HG02678 (cell line): ENCODE measurements around the gene CDKN2D.
"Not testable (repeated sequence)": the region's sequence is repeated elsewhere in the genome, so short reads cannot be mapped to it uniquely, and the experiment has no call there.

Experiments used
- ATAC-seq: cut with Tn5 transposase; IDR thresholded peaks from one replicate; pipeline ENCODE4 v1.9.1; 2021; ENCODE audit warnings: mild to moderate bottlenecking, moderate library complexity; ENCODE audit not compliant: unreplicated experiment

The CDKN2D gene

DNA sequence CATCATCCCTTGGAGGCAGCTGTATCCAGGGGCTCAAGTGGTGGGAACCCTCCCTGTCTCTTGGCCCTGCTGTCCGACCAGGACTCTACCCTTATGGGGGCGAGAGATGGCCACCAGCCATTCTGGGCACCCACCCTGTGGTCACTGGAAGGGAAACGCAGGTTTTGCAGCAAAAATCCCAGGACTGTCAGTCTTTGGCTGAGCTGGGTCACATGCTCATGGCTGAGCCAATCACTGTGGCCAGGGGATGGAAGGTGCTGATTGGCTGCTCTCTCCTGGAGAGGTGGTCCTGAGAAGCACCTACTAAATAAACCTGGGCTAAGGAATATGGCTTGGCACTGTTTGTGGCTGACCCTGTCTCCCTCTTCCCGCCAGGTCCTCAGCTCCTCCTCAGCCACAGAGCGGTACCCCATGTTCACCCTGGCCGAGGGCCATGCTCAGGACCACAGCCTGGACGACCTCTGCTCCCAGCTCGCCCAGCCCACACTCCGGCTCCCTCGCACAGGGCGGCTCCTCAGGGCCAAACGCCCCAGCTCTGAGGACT is 16.2 kb downstream of the CDKN2D start:
- ATAC-seq = no peak

DNA sequence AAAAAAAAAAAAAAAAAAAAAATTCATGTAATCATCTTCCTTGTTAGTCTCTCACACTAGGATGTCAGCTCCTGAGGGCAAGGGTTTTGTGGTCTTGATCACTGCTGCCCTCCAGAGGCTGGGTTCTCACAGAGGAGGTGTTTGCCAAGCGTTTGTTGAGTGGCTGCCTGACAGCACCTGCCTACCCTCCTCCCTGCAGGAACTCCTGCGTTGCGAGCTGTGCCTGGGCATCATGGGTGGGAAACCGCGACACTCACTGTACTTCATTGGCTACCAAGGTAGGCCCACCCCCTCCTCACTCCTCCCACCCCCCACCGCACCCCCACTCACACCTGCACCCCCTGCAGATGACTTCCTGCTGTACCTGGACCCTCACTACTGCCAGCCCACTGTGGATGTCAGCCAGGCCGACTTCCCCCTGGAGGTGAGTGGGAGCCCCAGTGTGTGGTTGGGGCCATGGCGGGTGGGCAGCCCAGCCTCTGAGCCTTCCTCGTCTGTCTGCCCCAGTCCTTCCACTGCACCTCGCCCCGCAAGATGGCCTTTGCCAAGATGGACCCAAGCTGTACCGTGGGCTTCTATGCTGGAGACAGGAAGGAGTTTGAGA is 17.0 kb downstream of the CDKN2D start:
- no peak for ATAC-seq

DNA sequence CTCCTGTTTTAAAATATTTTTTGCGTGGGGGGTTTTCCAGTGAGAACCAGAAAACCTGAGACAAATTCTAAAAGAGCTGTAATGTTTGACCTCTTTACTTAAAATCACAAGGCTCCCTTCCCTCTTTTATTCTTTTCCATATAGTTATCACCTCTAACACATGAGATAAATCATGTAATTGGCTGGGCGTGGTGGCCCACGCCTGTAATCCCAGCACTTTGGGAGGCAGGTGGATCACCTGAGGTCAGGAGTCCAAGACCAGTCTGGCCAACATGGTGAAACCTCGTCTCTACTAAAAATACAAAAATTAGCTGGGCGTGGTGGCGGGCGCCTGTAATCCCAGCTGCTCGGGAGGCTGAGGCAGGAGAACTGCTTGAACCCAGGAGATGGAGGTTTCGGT is 17.8 kb downstream of the CDKN2D start:
- ATAC-seq = not testable (repeated sequence)

DNA sequence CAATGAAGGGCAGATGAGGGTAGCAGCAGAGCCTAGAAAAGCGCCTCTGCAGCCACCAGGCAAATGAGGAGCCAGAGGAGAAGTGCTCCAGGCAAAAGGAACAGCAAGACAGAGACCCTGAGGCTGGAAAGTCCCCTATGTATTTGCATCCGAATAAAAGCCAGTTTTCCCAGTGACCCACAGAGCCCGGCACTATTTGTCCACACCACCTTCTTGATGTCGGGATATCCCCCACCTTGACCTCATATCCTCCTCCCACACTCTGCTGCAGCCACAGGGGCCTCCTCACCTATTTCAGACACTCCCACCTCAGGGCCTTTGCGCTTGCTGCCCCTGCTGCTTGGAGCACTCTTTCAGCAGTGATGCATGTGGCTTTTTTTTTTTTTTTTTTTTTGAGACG is 18.4 kb downstream of the CDKN2D start:
- ATAC-seq = no peak

DNA sequence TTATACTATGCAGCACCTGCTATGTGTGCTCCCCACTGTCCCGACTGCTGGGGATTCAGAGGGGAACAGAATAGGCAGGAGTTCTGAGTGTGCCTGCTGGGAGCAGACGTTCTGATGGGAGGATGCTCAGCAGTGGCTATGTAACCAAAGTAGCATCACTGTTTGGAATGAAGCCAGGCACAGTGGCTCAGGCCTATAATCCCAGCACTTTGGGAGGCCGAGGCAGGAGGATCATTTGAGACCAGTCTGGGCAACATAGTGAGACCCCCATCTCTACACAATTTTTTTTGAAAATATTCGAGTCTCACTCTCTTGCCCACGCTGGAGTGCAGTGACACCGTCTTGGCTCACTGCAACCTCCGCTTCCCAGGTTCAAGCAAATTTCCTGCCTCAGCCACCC is 19.0 kb downstream of the CDKN2D start:
- no peak for ATAC-seq

DNA sequence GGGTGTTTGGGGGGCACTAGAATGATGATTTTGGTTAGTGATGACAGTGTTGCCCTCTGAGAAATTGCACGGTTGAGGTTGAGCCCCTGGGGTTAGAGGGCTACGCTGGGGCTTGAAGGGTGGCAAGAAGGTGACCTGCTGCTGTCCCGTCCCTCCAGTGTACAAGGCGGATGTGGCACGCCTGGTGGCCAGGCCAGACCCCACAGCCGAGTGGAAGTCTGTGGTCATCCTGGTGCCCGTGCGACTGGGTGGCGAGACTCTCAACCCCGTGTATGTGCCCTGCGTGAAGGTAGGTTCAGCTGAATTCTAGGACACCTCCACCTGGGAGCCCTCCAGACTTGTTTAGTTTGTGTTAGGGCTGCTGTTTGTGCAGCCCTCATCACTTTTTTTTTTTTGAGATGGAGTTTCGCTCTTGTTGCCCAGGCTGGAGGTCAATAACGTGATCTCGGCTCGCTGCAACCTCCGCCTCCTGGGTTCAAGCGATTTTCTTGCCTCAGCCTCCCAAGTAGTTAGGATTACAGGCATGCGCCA is 20.0 kb downstream of the CDKN2D start:
- ATAC-seq = no peak

DNA sequence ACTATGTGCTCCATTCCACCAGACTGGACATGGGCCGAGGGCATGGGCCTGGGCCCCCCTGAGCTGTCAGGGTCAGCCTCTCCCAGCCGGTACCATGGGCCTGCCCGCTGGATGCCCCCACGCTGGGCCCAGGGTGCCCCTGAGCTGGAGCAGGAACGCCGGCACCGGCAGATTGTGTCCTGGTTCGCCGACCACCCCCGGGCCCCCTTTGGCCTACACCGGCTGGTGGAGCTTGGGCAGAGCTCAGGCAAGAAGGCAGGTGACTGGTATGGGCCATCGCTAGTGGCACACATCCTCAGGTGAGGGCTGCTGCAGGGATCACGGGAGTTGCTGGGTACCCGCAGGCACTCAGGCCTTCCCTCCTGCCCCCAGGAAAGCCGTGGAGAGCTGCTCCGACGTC is 22.0 kb downstream of the CDKN2D start:
- no peak for ATAC-seq

DNA sequence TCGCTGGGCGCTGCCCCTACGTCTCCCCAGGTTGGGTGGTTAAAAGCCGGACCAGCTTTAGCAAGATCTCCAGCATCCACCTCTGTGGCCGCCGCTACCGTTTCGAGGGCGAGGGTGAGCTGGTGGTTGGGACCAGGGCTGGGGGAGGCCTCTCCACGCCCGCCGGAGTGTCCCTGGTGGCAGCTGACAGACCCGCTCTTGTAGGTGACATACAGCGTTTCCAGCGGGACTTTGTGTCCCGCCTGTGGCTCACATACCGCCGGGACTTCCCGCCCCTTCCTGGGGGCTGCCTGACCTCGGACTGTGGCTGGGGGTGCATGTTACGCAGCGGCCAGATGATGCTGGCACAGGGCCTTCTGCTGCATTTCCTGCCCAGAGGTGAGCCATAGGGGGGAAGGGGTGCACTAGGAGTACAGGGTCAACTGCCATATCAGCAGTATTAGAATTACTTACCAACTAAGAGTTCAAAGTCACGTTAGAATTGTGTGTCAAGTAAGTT is 24.0 kb downstream of the CDKN2D start:
- ATAC-seq = no peak

DNA sequence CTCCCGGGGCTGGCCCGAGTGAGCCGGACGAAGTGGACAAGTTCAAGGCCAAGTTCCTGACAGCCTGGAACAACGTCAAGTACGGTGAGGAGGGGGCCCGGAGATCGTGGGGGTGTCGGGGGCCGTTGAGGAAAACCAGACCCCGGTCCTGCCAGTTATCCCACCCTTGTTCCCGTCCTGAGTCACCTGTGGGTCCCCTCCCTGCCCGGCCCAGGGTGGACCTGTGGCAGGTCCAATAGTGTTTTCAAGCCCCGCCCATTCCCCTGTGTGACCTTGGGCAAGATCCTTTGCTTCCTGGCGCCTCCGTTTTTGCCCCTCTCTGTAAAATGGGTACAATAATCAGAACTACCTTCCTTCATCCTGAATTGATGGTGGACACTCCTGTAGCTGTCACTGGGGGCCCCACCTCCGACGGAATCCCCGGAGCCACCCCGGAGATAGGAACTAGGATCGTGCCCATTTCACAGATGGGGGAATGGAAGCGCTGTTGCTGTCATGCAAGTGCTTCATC is 24.5 kb downstream of the CDKN2D start:
- ATAC-seq = no peak

DNA sequence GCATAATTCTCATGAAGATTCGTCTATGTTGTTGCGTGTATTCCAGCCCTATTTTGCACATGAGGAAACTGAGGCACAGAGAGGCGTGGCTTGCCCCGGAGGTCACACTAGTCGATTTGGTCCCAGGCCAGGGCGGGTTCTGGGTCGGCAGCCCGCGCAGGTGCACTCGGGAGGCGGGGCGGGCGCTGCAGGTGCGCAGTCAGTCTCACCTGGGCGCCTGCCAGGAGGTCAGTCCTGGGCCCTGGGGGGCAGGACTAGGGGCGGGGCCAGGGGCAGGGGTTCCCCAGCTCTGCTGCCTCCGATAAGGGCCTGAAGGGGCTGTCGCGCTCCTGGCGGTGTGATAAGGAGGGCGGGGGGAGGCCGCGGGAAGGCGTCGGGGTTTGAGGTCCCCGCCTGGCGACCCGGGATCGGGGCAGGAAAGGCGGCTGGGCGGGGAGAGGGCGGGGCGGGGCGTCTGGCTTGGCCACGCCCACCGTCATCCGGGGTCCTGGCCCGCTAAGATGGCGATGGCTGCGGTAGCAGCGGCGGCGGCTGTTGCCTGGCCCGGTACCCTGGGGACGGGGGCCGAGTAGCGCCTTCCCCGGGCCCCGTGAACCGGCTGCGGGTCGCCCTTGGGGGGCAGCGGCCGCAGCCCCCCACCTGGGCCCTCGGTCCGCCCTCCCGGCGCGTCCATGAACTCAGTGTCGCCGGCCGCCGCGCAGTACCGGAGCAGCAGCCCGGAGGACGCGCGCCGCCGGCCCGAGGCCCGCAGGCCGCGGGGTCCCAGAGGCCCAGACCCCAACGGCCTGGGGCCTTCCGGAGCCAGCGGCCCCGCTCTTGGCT is 25.1 kb downstream of the CDKN2D start, which contains the start of gene ATG4D:
Gene ATG4D, plus strand, starts transcription at position 485 of the 822 bp plus-strand sequence. Its CDS starts 187 bp downstream, at position 672.
- ATAC-seq = peak; percentile 75

DNA sequence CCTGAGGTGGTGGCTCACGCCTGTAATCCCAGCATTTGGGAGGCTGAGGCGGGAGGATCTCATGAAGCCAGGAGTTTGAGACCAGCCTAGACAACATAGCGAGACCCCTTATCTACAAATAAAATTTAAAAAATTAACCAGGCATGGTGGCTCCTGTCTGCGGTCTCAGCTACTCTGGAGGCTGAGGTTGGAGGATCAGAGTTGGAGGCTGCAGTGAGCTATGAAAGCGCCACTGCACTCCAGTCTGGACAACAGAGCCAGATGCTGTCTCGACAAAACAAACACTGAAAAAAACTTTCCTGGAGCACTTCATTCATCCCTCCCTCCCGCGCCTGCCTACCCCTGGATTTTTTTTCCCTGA is 25.7 kb downstream of the CDKN2D start:
- ATAC-seq = no peak

DNA sequence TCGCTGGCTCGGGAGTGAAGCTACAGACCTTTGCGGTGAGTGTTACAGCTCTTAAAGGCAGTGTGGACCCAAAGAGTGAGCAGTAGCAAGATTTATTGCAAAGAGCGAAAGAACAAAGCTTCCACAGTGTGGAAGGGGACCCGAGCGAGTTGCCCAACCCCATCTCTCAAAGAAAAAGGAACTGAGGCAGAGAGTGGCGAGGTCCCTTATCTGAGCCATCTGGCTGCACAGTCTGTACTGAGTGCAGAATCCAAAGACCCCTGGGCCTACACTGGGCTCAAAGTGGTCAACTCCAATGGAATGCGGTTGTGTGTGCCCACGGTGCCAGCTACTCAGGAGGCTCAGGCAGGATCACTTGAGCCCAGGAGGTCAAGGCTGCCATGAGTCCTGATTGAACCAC is 29.8 kb downstream of the CDKN2D start:
- ATAC-seq = not testable (repeated sequence)

DNA sequence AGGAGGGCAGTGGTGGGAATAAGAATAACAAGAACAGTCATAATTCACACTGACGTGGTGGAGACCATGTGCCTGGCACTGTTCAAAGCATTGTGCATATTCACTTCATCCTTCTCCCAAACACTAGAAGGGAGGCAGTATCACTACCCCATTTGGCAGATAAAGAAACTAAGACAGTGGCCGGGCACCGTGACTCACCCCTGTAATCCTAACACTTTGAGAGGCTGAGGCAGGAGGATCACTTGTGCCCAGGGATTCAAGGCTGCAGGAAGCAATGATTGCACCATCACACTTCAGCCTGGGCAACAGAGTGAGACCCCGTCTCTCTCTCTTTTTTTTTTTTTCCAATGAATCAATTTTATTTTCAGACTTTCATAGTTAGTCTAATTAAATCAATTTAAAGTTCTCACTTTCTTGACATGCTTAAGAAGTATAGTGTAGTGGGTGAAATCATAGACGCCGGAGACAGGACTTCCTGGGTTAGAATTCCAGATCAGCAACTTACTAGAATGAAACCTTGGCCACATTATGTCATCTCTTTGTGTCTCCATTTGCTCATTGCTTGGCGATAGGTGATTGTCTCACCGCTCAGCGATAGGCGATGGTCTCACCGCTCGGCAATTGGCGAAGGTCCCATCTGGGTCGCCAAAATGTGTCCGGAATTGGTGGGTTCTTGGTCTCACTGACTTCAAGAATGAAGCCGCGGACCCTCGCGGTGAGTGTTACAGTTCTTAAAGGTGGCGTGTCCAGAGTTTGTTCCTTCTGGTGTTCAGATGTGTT is 30.4 kb downstream of the CDKN2D start:
- no peak for ATAC-seq

DNA sequence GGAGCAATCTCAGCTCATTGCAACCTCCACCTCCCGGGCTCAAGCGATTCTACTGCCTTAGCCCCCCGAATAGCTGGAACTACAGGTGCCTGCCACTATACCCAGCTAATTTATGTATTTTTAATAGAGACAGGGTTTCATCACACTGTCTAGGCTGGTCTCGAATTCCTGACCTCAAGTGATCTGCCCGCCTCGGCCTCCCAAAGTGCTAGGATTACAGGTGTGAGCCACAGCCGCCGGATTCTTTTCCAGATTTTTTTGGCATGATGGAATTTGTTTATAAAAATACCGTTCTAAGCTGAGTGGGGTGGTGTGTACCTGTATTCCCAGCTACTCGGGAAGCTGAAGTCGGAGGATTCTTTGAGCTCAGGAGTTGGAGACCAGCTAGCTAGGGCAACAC is 31.1 kb downstream of the CDKN2D start:
- ATAC-seq = no peak

DNA sequence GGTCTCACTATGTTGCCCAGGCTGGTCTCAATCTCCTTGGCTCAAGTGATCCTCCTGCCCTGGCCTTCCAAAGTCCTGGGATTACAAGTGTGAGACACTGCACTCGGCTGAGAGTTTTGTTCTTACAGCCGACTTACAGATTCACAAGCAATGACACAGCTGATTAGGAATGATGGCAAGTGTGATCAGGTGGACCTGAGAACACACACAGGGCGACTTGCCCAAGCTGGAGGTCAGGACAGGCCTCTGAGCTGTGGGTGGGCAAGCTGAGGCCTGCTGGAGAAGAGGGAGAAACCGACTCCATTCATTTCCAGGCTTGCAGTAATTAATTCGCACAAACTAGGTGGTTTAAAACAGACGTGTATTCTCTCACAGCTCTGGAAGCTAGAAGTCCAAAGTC is 33.2 kb downstream of the CDKN2D start:
- no peak for ATAC-seq

DNA sequence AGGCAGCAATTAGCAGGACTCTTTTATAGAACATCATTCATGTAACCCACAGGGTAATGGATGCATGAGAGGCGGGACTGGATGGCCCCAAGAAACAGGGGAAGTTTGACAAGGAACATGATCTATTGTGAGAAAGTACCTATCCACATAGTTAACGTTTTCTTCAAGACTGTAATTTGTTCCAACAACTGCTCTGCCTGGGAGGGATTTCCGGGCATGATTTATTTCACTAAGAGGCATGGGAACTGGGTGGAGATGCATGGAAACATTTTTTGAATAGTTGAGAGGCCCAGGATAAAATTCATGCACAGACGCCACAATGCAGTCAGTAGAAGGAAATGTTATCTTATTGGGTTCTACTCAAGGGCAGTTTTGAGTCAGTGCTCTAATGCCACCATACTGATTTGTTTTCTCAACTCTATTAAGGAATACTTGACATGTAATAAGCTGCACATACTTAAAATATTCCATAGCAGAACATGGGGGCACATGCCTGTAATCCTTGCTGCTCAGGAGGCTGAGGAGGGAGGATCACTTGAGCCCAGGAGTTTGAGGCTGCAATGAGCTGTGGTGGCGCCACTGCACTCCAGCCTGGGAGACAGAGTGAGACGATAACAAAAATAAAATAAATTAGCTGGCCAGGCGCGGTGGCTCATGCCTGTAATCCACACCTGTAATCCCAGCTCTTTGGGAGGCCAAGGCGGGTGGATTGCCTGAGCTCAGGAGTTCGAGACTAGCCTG is 35.0 kb downstream of the CDKN2D start:
- ATAC-seq = no peak

DNA sequence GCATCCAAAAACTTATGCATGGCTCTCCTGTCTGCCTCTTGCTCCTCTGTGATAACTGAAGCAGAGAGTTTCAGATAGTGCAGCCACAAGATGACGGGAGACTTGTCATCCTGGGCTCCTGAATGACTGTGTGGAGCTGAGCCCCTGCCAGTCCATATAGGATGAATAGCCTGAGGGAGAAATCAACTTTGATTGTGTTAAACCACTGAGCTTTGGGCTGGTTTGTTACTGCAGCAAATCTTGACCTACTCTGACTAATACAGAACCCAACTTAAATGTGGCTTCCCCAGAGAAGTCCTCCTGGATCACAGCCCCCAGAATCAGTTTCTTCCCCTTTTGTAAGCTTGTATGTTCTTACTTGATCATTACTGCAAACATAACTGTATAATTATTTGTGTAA is 36.3 kb downstream of the CDKN2D start:
- no peak for ATAC-seq

DNA sequence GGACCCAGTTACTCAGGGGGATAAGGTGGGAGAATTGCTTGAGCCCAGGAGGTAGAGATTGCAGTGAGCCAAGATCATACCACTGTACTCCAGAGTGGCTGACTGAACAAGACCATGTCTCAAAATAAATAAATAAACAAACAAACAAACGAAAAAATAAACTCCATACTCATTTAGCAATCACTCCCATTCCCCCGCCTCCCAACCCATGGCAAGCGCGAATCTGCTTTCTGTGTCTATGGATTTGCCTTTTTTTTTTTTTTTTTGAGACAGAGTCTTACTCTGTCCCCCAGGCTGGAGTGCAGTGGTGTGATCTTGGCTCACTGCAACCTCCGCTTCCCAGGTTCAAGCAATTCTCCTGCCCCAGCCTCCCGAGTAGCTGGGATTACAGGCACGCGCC is 41.9 kb downstream of the CDKN2D start:
- ATAC-seq = not testable (repeated sequence)

DNA sequence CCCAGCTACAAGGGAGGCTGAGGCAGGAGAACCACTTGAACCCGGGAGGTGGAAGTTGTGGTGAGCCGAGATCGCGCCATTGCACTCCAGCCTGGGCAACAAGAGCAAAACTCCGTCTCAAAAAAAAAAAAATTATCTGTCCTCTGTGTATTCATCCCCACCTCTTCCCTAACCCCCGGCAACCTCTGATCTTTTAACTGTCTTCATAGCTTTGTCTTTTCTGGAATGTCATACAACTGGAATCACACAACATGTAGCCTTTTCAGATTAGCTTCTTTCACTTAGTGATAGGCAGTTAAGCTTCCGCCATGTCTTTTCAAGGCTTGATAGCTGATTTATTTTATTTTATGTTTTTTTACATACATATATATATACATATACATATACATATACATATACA is 43.1 kb downstream of the CDKN2D start:
- ATAC-seq = no peak

DNA sequence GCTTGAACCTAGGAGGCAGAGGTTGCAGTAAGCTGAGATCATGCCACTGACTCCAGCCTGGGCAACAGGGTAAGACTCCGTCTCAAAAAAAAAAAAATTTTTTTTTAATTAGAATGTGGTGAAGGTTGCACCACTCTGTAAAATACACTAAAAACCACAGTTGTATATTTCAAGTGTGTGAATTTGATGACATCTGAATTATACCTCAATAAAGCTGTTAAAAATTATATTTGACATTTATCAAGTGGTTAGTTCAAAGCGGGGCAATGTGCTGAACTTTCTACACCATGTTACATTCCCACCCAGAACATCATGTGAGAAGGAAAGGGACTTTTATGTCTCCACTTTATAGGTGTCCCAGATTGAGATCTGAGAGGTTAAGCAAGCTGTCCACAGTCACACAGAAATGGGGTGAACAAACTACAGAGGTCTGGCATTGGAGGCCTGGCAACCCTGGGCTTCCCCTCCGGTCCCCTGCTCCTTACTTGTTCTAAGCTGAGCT is 45.6 kb downstream of the CDKN2D start:
- ATAC-seq = no peak
